IgD-negative memory B cell (primary cell): Measurements from ENCODE around the gene SNRK. TPM values are rescaled to one million over a fixed set of nuclear protein-coding genes. Genes with fewer than 3 reads are reported as not detected.

Experiments used
- polyA plus RNA-seq: library from polyadenylated mRNA; unstranded; fragments of 300-500 nt; fragmentation: Illumina TruSeq; gene quantifications from one replicate; pipeline ENCODE4 v1.2.3, GENCODE V29; 2021

Gene SNRK
- polyA plus RNA-seq, 1 donor from 2014 or later: 24.8 TPM

Other genes starting within 250 kb of the SNRK start
- 4.1 TPM for gene POMGNT2, start 180.5 kb upstream of the SNRK start, polyA plus RNA-seq